ENCODE measurements around the gene CUL7.
"Not testable (repeated sequence)": the region's sequence is repeated elsewhere in the genome, so short reads cannot be mapped to it uniquely, and the experiment has no call there.

CUL7 gene

GRCh38 chr6:43006251-43006650 lies 47.4 kb downstream of the CUL7 start:
- Histone ChIP-seq H3K36me3 (ENCODE audit: control insufficient read depth, insufficient read depth, low read length) (peaks cover 28% of the 10 kb centered on the region), H3K9ac (ENCODE audit: low read depth, low read length) (no peak overlapping the region)

GRCh38 chr6:43005844-43006243 lies 47.8 kb downstream of the CUL7 start:
- no peaks in the 10 kb centered on the region for H3K27me3 ChIP-seq (ENCODE audit: control insufficient read depth, insufficient read depth, low read length)
- H3K9ac ChIP-seq (ENCODE audit: low read depth, low read length) = no peak overlapping the region
- H3K4me3 ChIP-seq (ENCODE audit: low read depth, low read length) = no peak overlapping the region
- peaks cover 24% of the 10 kb centered on the region for H3K36me3 ChIP-seq (ENCODE audit: control insufficient read depth, insufficient read depth, low read length)
- H3K4me1 ChIP-seq (ENCODE audit: control insufficient read depth, insufficient read depth, low read length) = no peaks in the 10 kb centered on the region
- H3K9me3 ChIP-seq (ENCODE audit: control insufficient read depth, insufficient read depth, low read length) = no peaks in the 10 kb centered on the region

More at GRCh38 chr6:43006251-43006650, 47.4 kb downstream of the CUL7 start:
- Histone ChIP-seq H3K4me3 (ENCODE audit: low read depth, low read length) (no peak overlapping the region), H3K4me1 (ENCODE audit: control insufficient read depth, insufficient read depth, low read length) (no peaks in the 10 kb centered on the region), H3K9me3 (ENCODE audit: control insufficient read depth, insufficient read depth, low read length) (no peaks in the 10 kb centered on the region), H3K27me3 (ENCODE audit: control insufficient read depth, insufficient read depth, low read length) (no peaks in the 10 kb centered on the region)

- H3K9ac ChIP-seq (ENCODE audit: low read depth, low read length) = no peak overlapping the region
- H3K36me3 ChIP-seq (ENCODE audit: control insufficient read depth, insufficient read depth, low read length) = no peaks in the 10 kb centered on the region
- no peak overlapping the region for H3K4me3 ChIP-seq (ENCODE audit: low read depth, low read length)
- no peaks in the 10 kb centered on the region for H3K4me1 ChIP-seq (ENCODE audit: control insufficient read depth, insufficient read depth, low read length)
- no peaks in the 10 kb centered on the region for H3K27me3 ChIP-seq (ENCODE audit: control insufficient read depth, insufficient read depth, low read length)
- H3K9me3 ChIP-seq (ENCODE audit: control insufficient read depth, insufficient read depth, low read length) = no peaks in the 10 kb centered on the region
These were observed 51.8 kb downstream of the CUL7 start for GRCh38 chr6:43001843-43002242.

- not testable (repeated sequence) for H3K9me3 ChIP-seq (ENCODE audit: control insufficient read depth, insufficient read depth, low read length); H3K27me3 ChIP-seq (ENCODE audit: control insufficient read depth, insufficient read depth, low read length); H3K4me1 ChIP-seq (ENCODE audit: control insufficient read depth, insufficient read depth, low read length); H3K9ac ChIP-seq (ENCODE audit: low read depth, low read length); H3K36me3 ChIP-seq (ENCODE audit: control insufficient read depth, insufficient read depth, low read length); H3K4me3 ChIP-seq (ENCODE audit: low read depth, low read length)
These were observed 55.4 kb downstream of the CUL7 start for GRCh38 chr6:42998205-42998604.

GRCh38 chr6:42996513-42996912 lies 57.1 kb downstream of the CUL7 start:
- no peak overlapping the region for H3K4me3 ChIP-seq (ENCODE audit: low read depth, low read length)
- H3K27me3 ChIP-seq (ENCODE audit: control insufficient read depth, insufficient read depth, low read length) = no peaks in the 10 kb centered on the region
- no peaks in the 10 kb centered on the region for H3K4me1 ChIP-seq (ENCODE audit: control insufficient read depth, insufficient read depth, low read length)
- H3K9me3 ChIP-seq (ENCODE audit: control insufficient read depth, insufficient read depth, low read length) = no peaks in the 10 kb centered on the region
- no peak overlapping the region for H3K9ac ChIP-seq (ENCODE audit: low read depth, low read length)
- no peaks in the 10 kb centered on the region for H3K36me3 ChIP-seq (ENCODE audit: control insufficient read depth, insufficient read depth, low read length)

GRCh38 chr6:42993445-42993844 lies 60.2 kb downstream of the CUL7 start:
- peaks cover 3% of the 10 kb centered on the region for H3K36me3 ChIP-seq (ENCODE audit: control insufficient read depth, insufficient read depth, low read length)
- H3K27me3 ChIP-seq (ENCODE audit: control insufficient read depth, insufficient read depth, low read length) = no peaks in the 10 kb centered on the region
- no peaks in the 10 kb centered on the region for H3K4me1 ChIP-seq (ENCODE audit: control insufficient read depth, insufficient read depth, low read length)
- H3K9ac ChIP-seq (ENCODE audit: low read depth, low read length) = no peak overlapping the region
- no peak overlapping the region for H3K4me3 ChIP-seq (ENCODE audit: low read depth, low read length)
- H3K9me3 ChIP-seq (ENCODE audit: control insufficient read depth, insufficient read depth, low read length) = no peaks in the 10 kb centered on the region

GRCh38 chr6:42989923-42990322 lies 63.7 kb downstream of the CUL7 start:
- no peaks in the 10 kb centered on the region for H3K27me3 ChIP-seq (ENCODE audit: control insufficient read depth, insufficient read depth, low read length)
- H3K4me1 ChIP-seq (ENCODE audit: control insufficient read depth, insufficient read depth, low read length) = peaks cover 3% of the 10 kb centered on the region
- H3K4me3 ChIP-seq (ENCODE audit: low read depth, low read length) = no peak overlapping the region
- peaks cover 3% of the 10 kb centered on the region for H3K36me3 ChIP-seq (ENCODE audit: control insufficient read depth, insufficient read depth, low read length)
- H3K9ac ChIP-seq (ENCODE audit: low read depth, low read length) = no peak overlapping the region
- H3K9me3 ChIP-seq (ENCODE audit: control insufficient read depth, insufficient read depth, low read length) = no peaks in the 10 kb centered on the region

- Histone ChIP-seq H3K36me3 (ENCODE audit: control insufficient read depth, insufficient read depth, low read length) (peaks cover 3% of the 10 kb centered on the region), H3K9me3 (ENCODE audit: control insufficient read depth, insufficient read depth, low read length) (no peaks in the 10 kb centered on the region), H3K27me3 (ENCODE audit: control insufficient read depth, insufficient read depth, low read length) (no peaks in the 10 kb centered on the region), H3K4me1 (ENCODE audit: control insufficient read depth, insufficient read depth, low read length) (peaks cover 3% of the 10 kb centered on the region), H3K4me3 (ENCODE audit: low read depth, low read length) (no peak overlapping the region), H3K9ac (ENCODE audit: low read depth, low read length) (no peak overlapping the region)
These were observed 65.1 kb downstream of the CUL7 start for GRCh38 chr6:42988486-42989020.

Measured in iPS-15b (cell line).